ENCODE data around the gene IFI16. TPM values are rescaled to one million over a fixed set of nuclear protein-coding genes. Genes with fewer than 3 reads are reported as not detected.
A peak's percentile ranks its signal among the peaks of the same experiment; 100 is the strongest.

IFI16 gene
- total and polyA plus RNA-seq, 2 of the 4 experiments (the other 2 are of a cell fraction) = 45.0 to 65.3 TPM

DNA sequence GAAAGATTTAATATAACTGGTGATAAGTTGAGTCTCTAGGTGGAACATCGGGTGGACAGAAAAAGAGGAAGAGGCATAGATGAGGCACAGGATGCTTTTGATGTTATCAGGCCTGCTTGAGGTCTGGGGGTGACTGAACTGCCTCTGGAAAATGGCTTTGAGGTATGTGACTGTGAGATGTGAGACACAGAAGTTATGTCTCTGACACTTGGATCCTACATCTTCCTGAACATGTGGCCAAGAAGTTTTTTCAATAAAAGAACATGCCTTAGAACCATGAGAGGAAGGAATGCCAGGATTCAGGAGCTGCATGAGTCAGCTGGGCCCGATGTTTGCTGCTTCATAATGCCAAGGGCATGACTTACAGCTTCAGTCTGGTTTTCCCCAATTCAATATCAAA is 78.3 kb downstream of the IFI16 start:
- no peak overlapping the region for H2AK5ac ChIP-seq (ENCODE audit: low read depth, low read length)
- CTCF ChIA-PET = interaction anchor here (0.8 kb wide), 1 partner anchor 619 kb away, joined by 3 read pairs; no protein-coding TSS in a partner anchor
- ATAC-seq (ENCODE audit: low read depth) (peak; percentile 69), DNase-seq (peak; percentile 78)
- no peak overlapping the region for H4K91ac ChIP-seq (ENCODE audit: insufficient read depth, low read depth, low read length)
- no CpG with 5 or more reads among the region's 2 CpGs for WGBS, 2 experiments (ENCODE audit: extremely low coverage in 2 of 2, insufficient read length in 1 of 2)
- H2BK20ac ChIP-seq (ENCODE audit: low read depth, low read length) = no peak overlapping the region
- no peak overlapping the region for H3K18ac ChIP-seq (ENCODE audit: low read depth, low read length)
- no peak overlapping the region for H3K56ac ChIP-seq (ENCODE audit: extremely low read depth, insufficient read depth, low read length)
- no peak overlapping the region for H3K9ac ChIP-seq (ENCODE audit: low read depth, low read length)
- no peak overlapping the region for H3K23ac ChIP-seq (ENCODE audit: low read depth, low read length)
- no peak overlapping the region for H3K4ac ChIP-seq (ENCODE audit: low read depth, low read length)
- no peak overlapping the region for H2BK120ac ChIP-seq (ENCODE audit: low read depth, low read length)
- H4K8ac ChIP-seq (ENCODE audit: low read depth in 2 of 2, low read length in 2 of 2) = no peak overlapping the region
- H2AFZ ChIP-seq (replicated peaks; ENCODE audit: low read length, poor library complexity) = no peak overlapping the region
- no peak overlapping the region for H3K4me2 ChIP-seq (ENCODE audit: low read depth, low read length)
- TF ChIP-seq, protein P1, sequence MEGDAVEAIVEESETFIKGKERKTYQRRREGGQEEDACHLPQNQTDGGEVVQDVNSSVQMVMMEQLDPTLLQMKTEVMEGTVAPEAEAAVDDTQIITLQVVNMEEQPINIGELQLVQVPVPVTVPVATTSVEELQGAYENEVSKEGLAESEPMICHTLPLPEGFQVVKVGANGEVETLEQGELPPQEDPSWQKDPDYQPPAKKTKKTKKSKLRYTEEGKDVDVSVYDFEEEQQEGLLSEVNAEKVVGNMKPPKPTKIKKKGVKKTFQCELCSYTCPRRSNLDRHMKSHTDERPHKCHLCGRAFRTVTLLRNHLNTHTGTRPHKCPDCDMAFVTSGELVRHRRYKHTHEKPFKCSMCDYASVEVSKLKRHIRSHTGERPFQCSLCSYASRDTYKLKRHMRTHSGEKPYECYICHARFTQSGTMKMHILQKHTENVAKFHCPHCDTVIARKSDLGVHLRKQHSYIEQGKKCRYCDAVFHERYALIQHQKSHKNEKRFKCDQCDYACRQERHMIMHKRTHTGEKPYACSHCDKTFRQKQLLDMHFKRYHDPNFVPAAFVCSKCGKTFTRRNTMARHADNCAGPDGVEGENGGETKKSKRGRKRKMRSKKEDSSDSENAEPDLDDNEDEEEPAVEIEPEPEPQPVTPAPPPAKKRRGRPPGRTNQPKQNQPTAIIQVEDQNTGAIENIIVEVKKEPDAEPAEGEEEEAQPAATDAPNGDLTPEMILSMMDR (conservative IDR thresholded peaks at IDR 0.05; ENCODE audit: low read depth, low read length) = no peak
- TF ChIP-seq MAFK (IDR thresholded peaks at IDR 0.05; ENCODE audit: low read depth, low read length) (no peak), FOS (IDR thresholded peaks at IDR 0.05; ENCODE audit: low read depth, low read length) (peak; percentile 60), MXI1 (IDR thresholded peaks at IDR 0.05; ENCODE audit: borderline replicate concordance, low read depth, low read length) (peak; percentile 31; the same call in 1 of the 2 replicates), POLR2A (IDR thresholded peaks at IDR 0.05; ENCODE audit: low read depth, low read length) (no peak)
- TF ChIP-seq, protein P2, sequence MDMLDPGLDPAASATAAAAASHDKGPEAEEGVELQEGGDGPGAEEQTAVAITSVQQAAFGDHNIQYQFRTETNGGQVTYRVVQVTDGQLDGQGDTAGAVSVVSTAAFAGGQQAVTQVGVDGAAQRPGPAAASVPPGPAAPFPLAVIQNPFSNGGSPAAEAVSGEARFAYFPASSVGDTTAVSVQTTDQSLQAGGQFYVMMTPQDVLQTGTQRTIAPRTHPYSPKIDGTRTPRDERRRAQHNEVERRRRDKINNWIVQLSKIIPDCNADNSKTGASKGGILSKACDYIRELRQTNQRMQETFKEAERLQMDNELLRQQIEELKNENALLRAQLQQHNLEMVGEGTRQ (IDR thresholded peaks at IDR 0.05; ENCODE audit: low read depth, low read length) = no peak
- intact Hi-C loops (cut with micrococcal nuclease) = no loop called here
- H2BK5ac ChIP-seq (ENCODE audit: low read depth, low read length, poor library complexity, severe bottlenecking) = no peak overlapping the region
- H3K79me1 ChIP-seq (ENCODE audit: low read depth in 1 of 2, low read length in 2 of 2) = no peaks in the 10 kb centered on the region
- H3K36me3 ChIP-seq (ENCODE audit: control insufficient read depth, insufficient read depth, low read length) = no peaks in the 10 kb centered on the region
- no TSS peak for BruUV-seq (replicated peaks)
- no peak overlapping the region for H4K5ac ChIP-seq (ENCODE audit: low read depth, low read length)
- no peak overlapping the region for H3K27ac ChIP-seq (ENCODE audit: insufficient read depth, low read length)
- H3K9me1 ChIP-seq (ENCODE audit: insufficient read depth, low read length) = peaks cover 7% of the 10 kb centered on the region; the same call in 1 of the 2 replicates
- H2BK15ac ChIP-seq (ENCODE audit: low read depth, low read length) = no peak overlapping the region
- POLR2A ChIA-PET (ENCODE audit: unreplicated experiment) = no interaction called here
- H4K20me1 ChIP-seq (ENCODE audit: insufficient read depth, low read length) = no peaks in the 10 kb centered on the region
- dilution Hi-C loops (cut with HindIII; ENCODE audit: low sequenced_read_pairs, unreplicated experiment) = no loop called here
- in situ Hi-C loops (cut with MboI; ENCODE audit: low sequenced_read_pairs) = loop anchor here (10.0 kb wide), 1 partner anchor 1123 kb away; no protein-coding TSS in a partner anchor
- H3K14ac ChIP-seq (replicated peaks; ENCODE audit: low read depth, low read length) = no peak overlapping the region
- H3K4me3 ChIP-seq (ENCODE audit: insufficient read depth, low read depth, low read length) = no peak overlapping the region
- no peak overlapping the region for H2AK9ac ChIP-seq (replicated peaks; ENCODE audit: low read depth, low read length, poor library complexity)
- H3K4me1 ChIP-seq (ENCODE audit: control insufficient read depth, insufficient read depth, low read length) = peaks cover 12% of the 10 kb centered on the region
- H3K27me3 ChIP-seq (ENCODE audit: control insufficient read depth, insufficient read depth, low read length) = peaks cover 2% of the 10 kb centered on the region; the same call in 1 of the 2 replicates
- no peaks in the 10 kb centered on the region for H3K9me3 ChIP-seq (ENCODE audit: control insufficient read depth, insufficient read depth, low read length)
